Tibial nerve (tissue), 4 donors: ENCODE data around the gene BAD. TPM values are rescaled to one million over a fixed set of nuclear protein-coding genes. Genes with fewer than 3 reads are reported as not detected.

ENCODE experiments used
- DNase-seq, 2 donors: peaks; one replicate each; pipeline ENCODE4 v3.0.0-alpha.2; 2019; ENCODE audit warnings: low spot score in 2 of 2
- H3K27ac ChIP-seq, 4 donors: fragments of 200-600 bp; sonication (generic) in 3 of 4; one replicate each; pipeline ENCODE4 v1.5.1; 2017 to 2019; ENCODE audit warnings: mild to moderate bottlenecking in 1 of 4
- H3K27me3 ChIP-seq, 2 donors: fragments of 200-600 bp; sonication (generic) in 1 of 2; one replicate each; pipeline versions ENCODE4 v1.5.1 to v1.6.0; 2017 to 2019
- H3K36me3 ChIP-seq, 3 donors: fragments of 200-600 bp; sonication (generic); one replicate each; pipeline ENCODE4 v1.5.1; 2018 to 2019
- H3K4me1 ChIP-seq, 4 donors: fragments of 200-600 bp; sonication (generic) in 3 of 4; one replicate each; pipeline ENCODE4 v1.5.1; 2017 to 2019
- H3K4me3 ChIP-seq, 4 donors: fragments of 200-600 bp; sonication (generic) in 3 of 4; one replicate each; pipeline ENCODE4 v1.5.1; 2017 to 2019; ENCODE audit warnings: mild to moderate bottlenecking in 1 of 4, moderate library complexity in 1 of 4
- H3K9me3 ChIP-seq, 4 donors: fragments of 200-600 bp; sonication (generic) in 3 of 4; one replicate each; pipeline ENCODE4 v1.5.1; 2017 to 2019
- CTCF ChIP-seq, 5 experiments: fragments of 200-600 bp in 3 of 5; fragments of 450-650 bp in 2 of 5; sonication (generic) in 3 of 5; IDR thresholded peaks; one replicate each; pipeline ENCODE4 v1.5.1; 2016 to 2019; ENCODE audit warnings: antibody characterized with exemption in 5 of 5, mild to moderate bottlenecking in 3 of 5, moderate library complexity in 2 of 5
- EP300 ChIP-seq, 2 donors: sonication (generic); formaldehyde crosslinking; IDR thresholded peaks; one replicate each; pipeline ENCODE4 v1.6.1; 2017; ENCODE audit warnings: antibody characterized with exemption in 2 of 2, mild to moderate bottlenecking in 1 of 2
- POLR2A ChIP-seq, 2 donors: fragments of 450-650 bp; IDR thresholded peaks; one replicate each; pipeline ENCODE4 v1.6.1; 2017; ENCODE audit warnings: antibody characterized with exemption in 2 of 2, mild to moderate bottlenecking in 2 of 2, moderate library complexity in 2 of 2
- WGBS, 2 donors: methylation state at CpG; one replicate each; pipeline ENCODE4 v1.1.5; 2018; 5-methylcytosine and 5-hydroxymethylcytosine counted together
- total RNA-seq, 4 donors: library from RNA; depleted of rRNA; stranded (reverse); fragments of >200 nt; gene quantifications; one replicate each; pipeline ENCODE4 v1.1.0, GENCODE V29; 2016

BAD gene
- total RNA-seq, 4 donors from 2014 or later = 110 to 143 (median 124) TPM

GRCh38 chr11:64259533-64260067 lies 24.9 kb downstream of the BAD start:
- no peak for DNase-seq
- Histone ChIP-seq H3K27me3 (no peaks in the 10 kb centered on the region), H3K4me1 (no peaks in the 10 kb centered on the region), H3K27ac (no peak overlapping the region), H3K4me3 (no peak overlapping the region), H3K9me3 (no peaks in the 10 kb centered on the region), H3K36me3 (peaks cover 0 to 98% (median 6%) of the 10 kb centered on the region in 3 donors)
- TF ChIP-seq POLR2A (IDR thresholded peaks at IDR 0.05) (no peak), CTCF (IDR thresholded peaks at IDR 0.05) (no peak), EP300 (IDR thresholded peaks at IDR 0.05) (no peak)
- WGBS, 2 donors = 68 to 77% methylated on average over 4 of the region's 4 CpGs

GRCh38 chr11:64258946-64259532 lies 25.4 kb downstream of the BAD start:
- Histone ChIP-seq H3K27ac (no peak overlapping the region), H3K9me3 (no peaks in the 10 kb centered on the region), H3K4me3 (no peak overlapping the region), H3K4me1 (peaks cover 0 to 2% (median 0%) of the 10 kb centered on the region in 4 donors), H3K36me3 (peaks cover 0 to 95% (median 6%) of the 10 kb centered on the region in 3 donors), H3K27me3 (no peaks in the 10 kb centered on the region)
- no peak for TF ChIP-seq EP300 (IDR thresholded peaks at IDR 0.05)
- TF ChIP-seq CTCF (IDR thresholded peaks at IDR 0.05) = no peak
- no peak for TF ChIP-seq POLR2A (IDR thresholded peaks at IDR 0.05)
- WGBS, 2 donors = 88 to 90% methylated on average over 25 to 32 of the region's 32 CpGs
- DNase-seq = no peak

- H3K36me3 ChIP-seq = peaks cover 0 to 88% (median 6%) of the 10 kb centered on the region in 3 donors
- DNase-seq = no peak
- TF ChIP-seq EP300 (IDR thresholded peaks at IDR 0.05) (no peak), POLR2A (IDR thresholded peaks at IDR 0.05) (no peak), CTCF (IDR thresholded peaks at IDR 0.05) (no peak)
- H3K4me1 ChIP-seq = peaks cover 0 to 9% (median under 1%) of the 10 kb centered on the region in 4 donors
- 80 to 88% methylated on average over 17 to 24 of the region's 24 CpGs for WGBS, 2 donors
- H3K27me3 ChIP-seq = no peaks in the 10 kb centered on the region
- H3K9me3 ChIP-seq = no peaks in the 10 kb centered on the region
- no peak overlapping the region for H3K27ac ChIP-seq
- no peak overlapping the region for H3K4me3 ChIP-seq
Measured at GRCh38 chr11:64258356-64258755, 26.1 kb downstream of the BAD start.

GRCh38 chr11:64256300-64256699 lies 28.2 kb downstream of the BAD start:
- Histone ChIP-seq H3K27me3 (no peaks in the 10 kb centered on the region), H3K27ac (no peak overlapping the region), H3K36me3 (peaks cover 0 to 67% (median 6%) of the 10 kb centered on the region in 3 donors), H3K9me3 (no peaks in the 10 kb centered on the region), H3K4me3 (no peak overlapping the region), H3K4me1 (peaks cover 0 to 25% (median 13%) of the 10 kb centered on the region in 4 donors)
- 75 to 93% methylated on average over 5 to 13 of the region's 15 CpGs for WGBS, 2 donors
- no peak for DNase-seq
- TF ChIP-seq CTCF (IDR thresholded peaks at IDR 0.05) (no peak), POLR2A (IDR thresholded peaks at IDR 0.05) (no peak), EP300 (IDR thresholded peaks at IDR 0.05) (no peak)
